AG04449 (cell line): Measurements from ENCODE around the gene MRTFA.

Source experiments
- CTCF ChIA-PET: fragments of 350-600 bp; formaldehyde crosslinking; extraction: SDS; loops from one replicate; lab custom pipeline; 2021; ENCODE audit warnings: antibody characterized with exemption; lab: Yijun Ruan, JAX
- POLR2A ChIA-PET: fragments of 400-600, 350-600 bp; formaldehyde crosslinking; extraction: SDS; loops from one replicate; lab custom pipeline; 2020; ENCODE audit warnings: antibody characterized with exemption, inconsistent platforms; lab: Yijun Ruan, JAX
- DNase-seq: peaks from one replicate; pipeline ENCODE4 v3.0.0-alpha.2; 2010; ENCODE audit warnings: low read depth, low spot score
- H3K4me3 ChIP-seq: 2 replicates; pipeline ENCODE4 v1.5.1; 2011; ENCODE audit warnings: low read depth, mild to moderate bottlenecking, control low read depth, low read length
- CTCF ChIP-seq: IDR thresholded peaks from one replicate; pipeline ENCODE4 v1.5.1; 2011; ENCODE audit warnings: mild to moderate bottlenecking, moderate library complexity, low read length, control low read depth, inconsistent platforms; ENCODE audit not compliant: insufficient read depth; ENCODE audit errors: missing control alignments

Gene MRTFA

GRCh38 chr22:40432157-40432556, 204.4 kb downstream of the MRTFA start:
- CTCF ChIA-PET: interaction anchor here (1.2 to 12.7 kb wide), 4 partner anchors 12 to 212 kb away, joined by 3 to 233 read pairs (median 4); no protein-coding TSS in a partner anchor
- DNase-seq: no peak
- no peak for TF ChIP-seq CTCF
- no peak overlapping the region for H3K4me3 ChIP-seq
- POLR2A ChIA-PET: no interaction called here

- ChIA-PET POLR2A (no interaction called here), CTCF (interaction anchor here (1.6 to 12.7 kb wide), 3 partner anchors 12 to 215 kb away, joined by 4 to 233 read pairs (median 24); no protein-coding TSS in a partner anchor)
- TF ChIP-seq CTCF: no peak
- no peak overlapping the region for H3K4me3 ChIP-seq
- DNase-seq: no peak
Observed at GRCh38 chr22:40430991-40431390, 205.5 kb downstream of the MRTFA start.

GRCh38 chr22:40429481-40429880, 207.0 kb downstream of the MRTFA start:
- H3K4me3 ChIP-seq: no peak overlapping the region
- POLR2A ChIA-PET: no interaction called here
- TF ChIP-seq CTCF: no peak
- DNase-seq: no peak
- CTCF ChIA-PET: interaction anchor here (1.1 to 6.6 kb wide), 4 partner anchors 8 to 217 kb away, joined by 3 to 64 read pairs (median 14); no protein-coding TSS in a partner anchor

DNA sequence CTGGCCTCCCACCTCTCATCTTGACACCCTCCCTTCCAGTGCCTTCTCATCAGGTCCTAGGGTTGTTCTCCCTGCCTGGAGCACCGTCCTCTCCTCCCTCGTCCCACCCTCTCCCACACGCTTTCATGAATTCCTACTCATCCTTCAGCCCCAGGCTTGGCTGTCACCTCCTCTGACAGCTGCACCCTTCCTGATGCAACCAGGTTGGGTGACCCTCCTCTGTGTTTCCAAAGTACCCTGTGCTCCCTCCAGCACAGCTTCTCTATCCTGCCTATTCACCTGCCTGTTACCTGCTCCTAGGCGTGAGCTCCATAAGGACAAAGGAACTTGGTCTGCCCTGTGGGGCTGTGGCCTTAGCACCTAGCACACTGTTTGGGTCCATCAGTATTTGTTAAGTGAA, 207.7 kb downstream of the MRTFA start:
- no peak overlapping the region for H3K4me3 ChIP-seq
- ChIA-PET CTCF (interaction anchor here (1.1 to 6.6 kb wide), 3 partner anchors 9 to 217 kb away, joined by 3 to 64 read pairs (median 24); no protein-coding TSS in a partner anchor), POLR2A (interaction anchor here (0.9 kb wide), 1 partner anchor 223 kb away, joined by 3 read pairs; no protein-coding TSS in a partner anchor)
- no peak for TF ChIP-seq CTCF
- no peak for DNase-seq

DNA sequence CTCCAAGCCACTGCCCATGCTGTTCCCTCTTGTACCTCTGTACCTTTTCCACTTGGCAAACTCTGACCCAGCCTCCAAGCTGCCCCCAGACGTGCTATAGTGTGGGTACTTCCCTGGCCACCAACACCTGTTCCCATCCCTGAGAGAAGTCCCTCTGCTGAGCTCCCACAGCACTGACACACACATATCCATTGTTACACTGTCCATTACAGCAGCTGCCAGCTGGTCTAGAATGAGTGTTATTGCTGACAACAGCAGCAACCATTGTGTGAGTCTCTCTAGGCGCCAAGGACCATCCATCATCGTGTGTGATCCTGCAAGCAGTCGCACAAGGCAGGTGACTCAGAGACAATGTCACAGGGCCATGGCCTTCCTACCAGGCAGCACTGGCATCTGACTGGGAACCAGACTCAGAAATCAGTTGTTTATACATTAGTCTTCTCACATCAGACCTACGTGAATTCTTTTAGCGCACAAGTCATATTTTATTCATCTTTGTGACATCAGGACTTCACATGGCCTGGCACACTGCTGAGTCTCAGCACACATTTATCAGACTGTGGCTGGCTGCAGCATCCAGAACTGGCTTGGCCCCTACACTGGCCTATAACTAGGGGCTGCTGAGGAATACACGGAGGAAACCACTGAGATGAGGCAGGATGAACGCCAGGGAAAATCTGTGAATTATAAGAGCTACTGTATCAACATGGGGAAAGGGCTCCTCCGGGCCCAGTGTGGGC, 209.8 kb downstream of the MRTFA start:
- no peak for TF ChIP-seq CTCF
- CTCF ChIA-PET: interaction anchor here (0.9 to 6.6 kb wide), 6 partner anchors 11 to 473 kb away, joined by 3 to 64 read pairs (median 6); no protein-coding TSS in a partner anchor
- H3K4me3 ChIP-seq: no peak overlapping the region
- DNase-seq: no peak
- POLR2A ChIA-PET: interaction anchor here (0.8 kb wide), 1 partner anchor 86 kb away, joined by 3 read pairs; no protein-coding TSS in a partner anchor

- CTCF ChIA-PET: interaction anchor here (1.2 to 6.6 kb wide), 3 partner anchors 13 to 221 kb away, joined by 3 to 64 read pairs (median 24); no protein-coding TSS in a partner anchor
- no peak for DNase-seq
- POLR2A ChIA-PET: no interaction called here
- H3K4me3 ChIP-seq: no peak overlapping the region
- TF ChIP-seq CTCF: no peak
Observed at GRCh38 chr22:40425082-40425481, 211.4 kb downstream of the MRTFA start.
